Hypothalamus (tissue), 51 donors: ENCODE results near the gene ARHGAP32.
A peak's percentile ranks its signal among the peaks of the same experiment; 100 is the strongest.

ENCODE experiments used
- DNase-seq, 51 donors: peaks; one replicate each; lab custom pipeline; 2025; lab: John Stamatoyannopoulos, UW

The ARHGAP32 gene

GRCh38 chr11:129117595-129118350 lies 74.4 kb downstream of the ARHGAP32 start:
- peak in 21 of 51 donors; percentile 1 to 79 (median 15) for DNase-seq

- DNase-seq: no peak
Observed at GRCh38 chr11:129115652-129116586, 76.2 kb downstream of the ARHGAP32 start.

- DNase-seq: no peak
Observed at GRCh38 chr11:129109701-129110100, 82.4 kb downstream of the ARHGAP32 start.

- no peak for DNase-seq
Observed at GRCh38 chr11:129106788-129107187, 85.3 kb downstream of the ARHGAP32 start.

GRCh38 chr11:129102756-129103155 lies 89.4 kb downstream of the ARHGAP32 start:
- DNase-seq: no peak

- no peak for DNase-seq
Observed at GRCh38 chr11:129102225-129102624, 89.9 kb downstream of the ARHGAP32 start.

- no peak for DNase-seq
Observed at GRCh38 chr11:129093283-129093682, 98.8 kb downstream of the ARHGAP32 start.

- DNase-seq: no peak
Observed at GRCh38 chr11:129090056-129090455, 102.1 kb downstream of the ARHGAP32 start.

GRCh38 chr11:129089279-129089678 lies 102.8 kb downstream of the ARHGAP32 start:
- DNase-seq: no peak

GRCh38 chr11:129086976-129087375 lies 105.1 kb downstream of the ARHGAP32 start:
- no peak for DNase-seq

- no peak for DNase-seq
Observed at GRCh38 chr11:129077191-129077590, 114.9 kb downstream of the ARHGAP32 start.

- no peak for DNase-seq
Observed at GRCh38 chr11:129075757-129076156, 116.4 kb downstream of the ARHGAP32 start.

GRCh38 chr11:129067454-129067853 lies 124.7 kb downstream of the ARHGAP32 start:
- no peak for DNase-seq

- no peak for DNase-seq
Observed at GRCh38 chr11:129066229-129066628, 125.9 kb downstream of the ARHGAP32 start.

- no peak for DNase-seq
Observed at GRCh38 chr11:129063118-129063517, 129.0 kb downstream of the ARHGAP32 start.

GRCh38 chr11:129061492-129062230 lies 130.5 kb downstream of the ARHGAP32 start:
- no peak for DNase-seq

GRCh38 chr11:129056916-129057315 lies 135.2 kb downstream of the ARHGAP32 start:
- no peak for DNase-seq

- no peak for DNase-seq
Observed at GRCh38 chr11:129055196-129055595, 136.9 kb downstream of the ARHGAP32 start.

GRCh38 chr11:129048911-129049310 lies 143.2 kb downstream of the ARHGAP32 start:
- DNase-seq: no peak

- no peak for DNase-seq
Observed at GRCh38 chr11:129045150-129045549, 147.0 kb downstream of the ARHGAP32 start.

GRCh38 chr11:129042503-129042902 lies 149.6 kb downstream of the ARHGAP32 start:
- no peak for DNase-seq
